Stomach (tissue), 9 donors: ENCODE results near the gene TES. TPM values are rescaled to one million over a fixed set of nuclear protein-coding genes. Genes with fewer than 3 reads are reported as not detected.
"Not testable (repeated sequence)": the region's sequence is repeated elsewhere in the genome, so short reads cannot be mapped to it uniquely, and the experiment has no call there.

Experiments
- DNase-seq, 2 donors: peaks; one replicate each; pipeline versions ENCODE4 v3.0.0 to v3.0.0-alpha.2; 2013 to 2019
- H3K27ac ChIP-seq, 5 donors: fragments of 200-600 bp in 4 of 5; sonication (generic) in 4 of 5; one replicate each; pipeline ENCODE4 v1.5.1; 2013 to 2019; ENCODE audit warnings: mild to moderate bottlenecking in 1 of 5, moderate library complexity in 1 of 5
- H3K27me3 ChIP-seq, 3 donors: fragments of 200-600 bp; sonication (generic); one replicate each; pipeline ENCODE4 v1.5.1; 2017 to 2019; ENCODE audit warnings: mixed run types in 1 of 3
- H3K36me3 ChIP-seq, 4 donors: fragments of 200-600 bp; sonication (generic); 1 replicate in 3 of 4; 2 replicates in 1 of 4; pipeline ENCODE4 v1.5.1; 2016 to 2019
- H3K4me1 ChIP-seq, 4 donors: fragments of 200-600 bp; sonication (generic); one replicate each; pipeline ENCODE4 v1.5.1; 2016 to 2019
- H3K4me3 ChIP-seq, 4 donors: fragments of 200-600 bp; sonication (generic) in 3 of 4; one replicate each; pipeline ENCODE4 v1.5.1; 2016 to 2019; ENCODE audit warnings: mild to moderate bottlenecking in 1 of 4
- H3K9me3 ChIP-seq, 4 donors: fragments of 200-600 bp; sonication (generic); one replicate each; pipeline ENCODE4 v1.5.1; 2016 to 2019
- CTCF ChIP-seq, 7 experiments: fragments of 450-650 bp in 4 of 7; fragments of 200-600 bp in 3 of 7; sonication (generic) in 3 of 7; IDR thresholded peaks; one replicate each; pipeline ENCODE4 v1.5.1; 2016 to 2019; ENCODE audit warnings: antibody characterized with exemption in 7 of 7, control low read depth in 2 of 7, mild to moderate bottlenecking in 1 of 7
- EP300 ChIP-seq: sonication (generic); formaldehyde crosslinking; IDR thresholded peaks from one replicate; pipeline ENCODE4 v1.6.1; 2017; ENCODE audit warnings: antibody characterized with exemption
- POLR2A ChIP-seq, 4 donors: fragments of 450-650 bp; IDR thresholded peaks; one replicate each; pipeline ENCODE4 v1.6.1; 2016; ENCODE audit warnings: antibody characterized with exemption in 4 of 4, control low read depth in 2 of 4, mild to moderate bottlenecking in 1 of 4, moderate library complexity in 1 of 4
- POLR2AphosphoS5 ChIP-seq, 3 donors: sonication (generic); formaldehyde crosslinking; IDR thresholded peaks; one replicate each; pipeline ENCODE4 v1.6.1; 2016; ENCODE audit warnings: antibody characterized with exemption in 3 of 3
- WGBS, 5 donors: extraction: QIAGEN DNeasy Blood & Tissue Kit in 3 of 5; methylation state at CpG; one replicate each; pipeline versions ENCODE4 v1.1.5 to v1.1.7; 2013 to 2018; 5-methylcytosine and 5-hydroxymethylcytosine counted together
- intact Hi-C: fragments of 100-400 bp; cut with DNase I; formaldehyde crosslinking; loops from one replicate; pipeline ENCODE4 v1.15.1; 2023; ENCODE audit warnings: low total_unique reads
- polyA plus RNA-seq, 3 donors: library from polyadenylated mRNA; stranded (reverse); fragments of 200-250 nt; gene quantifications; one replicate each; pipeline ENCODE4 v1.2.3, GENCODE V29; 2013
- total RNA-seq, 5 donors: library from RNA; depleted of rRNA; stranded (reverse); fragments of >200 nt; gene quantifications; one replicate each; pipeline versions ENCODE4 v1.1.0 to v1.2.3, GENCODE V29; 2014 to 2016
- donor health status: healthy with polysubstance abuse.
- donor health status: Bipolar disorder and iron deficiency.
- donor health status: healthy.

TES gene
- total and polyA plus RNA-seq, 8 donors = 46.0 to 191 (median 119) TPM

- WGBS, 5 donors = 61 to 81% (median 73%) methylated on average over 1 of the region's 1 CpG
- no peaks in the 10 kb centered on the region for H3K36me3 ChIP-seq
- H3K27me3 ChIP-seq = no peaks in the 10 kb centered on the region
- no peak for TF ChIP-seq POLR2A (IDR thresholded peaks at IDR 0.05)
- TF ChIP-seq CTCF (IDR thresholded peaks at IDR 0.05) = no peak
- TF ChIP-seq POLR2AphosphoS5 (IDR thresholded peaks at IDR 0.05) = no peak
- TF ChIP-seq EP300 = no peak
- no peak for DNase-seq
- H3K9me3 ChIP-seq = no peaks in the 10 kb centered on the region
- H3K4me3 ChIP-seq = no peak overlapping the region
- intact Hi-C loops = no loop called here
- no peak overlapping the region for H3K27ac ChIP-seq
- H3K4me1 ChIP-seq = no peaks in the 10 kb centered on the region
Measured at GRCh38 chr7:116293139-116293538, 82.8 kb downstream of the TES start.

- DNase-seq = no peak
- no peak for TF ChIP-seq CTCF (IDR thresholded peaks at IDR 0.05)
- TF ChIP-seq POLR2A (IDR thresholded peaks at IDR 0.05) = no peak
- TF ChIP-seq POLR2AphosphoS5 (IDR thresholded peaks at IDR 0.05) = no peak
- 82 to 95% (median 91%) methylated on average over 3 of the region's 3 CpGs for WGBS, 5 donors
- H3K36me3 ChIP-seq = no peaks in the 10 kb centered on the region
- H3K9me3 ChIP-seq = no peaks in the 10 kb centered on the region
- intact Hi-C loops = no loop called here
- H3K4me1 ChIP-seq = no peaks in the 10 kb centered on the region
- H3K27me3 ChIP-seq = no peaks in the 10 kb centered on the region
- no peak overlapping the region for H3K27ac ChIP-seq
- H3K4me3 ChIP-seq = no peak overlapping the region
Measured at GRCh38 chr7:116293633-116294032, 83.3 kb downstream of the TES start.

- DNase-seq, H3K4me3 ChIP-seq, H3K36me3 ChIP-seq, H3K27me3 ChIP-seq, intact Hi-C loops, H3K9me3 ChIP-seq, H3K4me1 ChIP-seq, H3K27ac ChIP-seq: not testable (repeated sequence)
Measured at GRCh38 chr7:116295903-116296302, 85.6 kb downstream of the TES start.

GRCh38 chr7:116298055-116298454 is 87.7 kb downstream of the TES start:
- WGBS, 5 donors = 92 to 98% (median 96%) methylated on average over 1 of the region's 1 CpG
- TF ChIP-seq POLR2AphosphoS5 (IDR thresholded peaks at IDR 0.05) = no peak
- TF ChIP-seq EP300 = no peak
- no peak for TF ChIP-seq CTCF (IDR thresholded peaks at IDR 0.05)
- TF ChIP-seq POLR2A (IDR thresholded peaks at IDR 0.05) = no peak
- Histone ChIP-seq H3K4me1 (no peaks in the 10 kb centered on the region), H3K27me3 (no peaks in the 10 kb centered on the region), H3K9me3 (no peaks in the 10 kb centered on the region), H3K36me3 (no peaks in the 10 kb centered on the region), H3K27ac (no peak overlapping the region), H3K4me3 (no peak overlapping the region)
- DNase-seq = no peak
- intact Hi-C loops = no loop called here

GRCh38 chr7:116298576-116298975 is 88.2 kb downstream of the TES start:
- no peak for DNase-seq
- no peaks in the 10 kb centered on the region for H3K4me1 ChIP-seq
- H3K4me3 ChIP-seq = no peak overlapping the region
- intact Hi-C loops = no loop called here
- no peaks in the 10 kb centered on the region for H3K9me3 ChIP-seq
- TF ChIP-seq POLR2A (IDR thresholded peaks at IDR 0.05) (no peak), EP300 (no peak), CTCF (IDR thresholded peaks at IDR 0.05) (no peak), POLR2AphosphoS5 (IDR thresholded peaks at IDR 0.05) (no peak)
- 92 to 95% (median 93%) methylated on average over 3 of the region's 3 CpGs for WGBS, 5 donors
- no peaks in the 10 kb centered on the region for H3K27me3 ChIP-seq
- no peak overlapping the region for H3K27ac ChIP-seq
- H3K36me3 ChIP-seq = no peaks in the 10 kb centered on the region
